MCF 10A (cell line): Measurements from ENCODE around the gene FBF1. TPM values are rescaled to one million over a fixed set of nuclear protein-coding genes. Genes with fewer than 3 reads are reported as not detected.

Experiments used
- BruUV-seq: library from RNA; stranded (reverse); fragments of 400-500 nt; replicated peaks from 2 replicates; lab custom pipeline; 2021; lab: Mats Ljungman, UMichigan
- CTCF ChIA-PET: fragments of 300-600 bp; sonication (Branson Sonifier 250); formaldehyde crosslinking; extraction: SDS; loops from one replicate; lab custom pipeline; 2021; ENCODE audit warnings: antibody characterized with exemption, inconsistent platforms; lab: Yijun Ruan, JAX
- POLR2A ChIA-PET: fragments of 300-600, 350-650 bp; sonication (Branson Sonifier 250); formaldehyde crosslinking; extraction: SDS; loops from one replicate; lab custom pipeline; 2020; ENCODE audit warnings: antibody characterized with exemption, inconsistent platforms; lab: Yijun Ruan, JAX
- DNase-seq: peaks from one replicate; pipeline ENCODE4 v3.0.0-alpha.2; 2018; ENCODE audit not compliant: unreplicated experiment
- H3K27ac Mint-ChIP-seq: one replicate; pipeline ENCODE4 v1.8.0; 2022; ENCODE audit warnings: mild to moderate bottlenecking, low read depth, mixed read lengths; ENCODE audit not compliant: unreplicated experiment
- H3K27me3 Mint-ChIP-seq: one replicate; pipeline ENCODE4 v1.8.0; 2022; ENCODE audit warnings: mixed read lengths; ENCODE audit not compliant: insufficient read depth, unreplicated experiment
- H3K36me3 Mint-ChIP-seq: one replicate; pipeline ENCODE4 v1.8.0; 2022; ENCODE audit warnings: mild to moderate bottlenecking, moderate library complexity, mixed read lengths; ENCODE audit not compliant: insufficient read depth, unreplicated experiment
- H3K4me1 Mint-ChIP-seq: one replicate; pipeline ENCODE4 v1.8.0; 2022; ENCODE audit warnings: mixed read lengths; ENCODE audit not compliant: insufficient read depth, unreplicated experiment
- H3K4me3 Mint-ChIP-seq: one replicate; pipeline ENCODE4 v1.8.0; 2022; ENCODE audit warnings: mild to moderate bottlenecking, moderate library complexity, mixed read lengths; ENCODE audit not compliant: unreplicated experiment
- H3K9me3 Mint-ChIP-seq: one replicate; pipeline ENCODE4 v1.8.0; 2022; ENCODE audit warnings: mixed read lengths; ENCODE audit not compliant: unreplicated experiment
- intact Hi-C: fragments of 100-400 bp; cut with micrococcal nuclease; formaldehyde crosslinking; loops from 2 replicates; pipeline ENCODE4 v1.14.1; 2022
- total RNA-seq: library from RNA; stranded (reverse); gene quantifications from 2 replicates; pipeline ENCODE4 v1.2.3, GENCODE V29; 2022
- TF ChIP-seq, protein P1 (sequence below): fragments of 200-600 bp; IDR thresholded peaks from one replicate; pipeline ENCODE4 v1.8.0; 2022; ENCODE audit warnings: antibody characterized with exemption, mild to moderate bottlenecking; ENCODE audit not compliant: unreplicated experiment

Gene FBF1
- total RNA-seq, 1 experiment from 2014 or later = 14.0 TPM

DNA sequence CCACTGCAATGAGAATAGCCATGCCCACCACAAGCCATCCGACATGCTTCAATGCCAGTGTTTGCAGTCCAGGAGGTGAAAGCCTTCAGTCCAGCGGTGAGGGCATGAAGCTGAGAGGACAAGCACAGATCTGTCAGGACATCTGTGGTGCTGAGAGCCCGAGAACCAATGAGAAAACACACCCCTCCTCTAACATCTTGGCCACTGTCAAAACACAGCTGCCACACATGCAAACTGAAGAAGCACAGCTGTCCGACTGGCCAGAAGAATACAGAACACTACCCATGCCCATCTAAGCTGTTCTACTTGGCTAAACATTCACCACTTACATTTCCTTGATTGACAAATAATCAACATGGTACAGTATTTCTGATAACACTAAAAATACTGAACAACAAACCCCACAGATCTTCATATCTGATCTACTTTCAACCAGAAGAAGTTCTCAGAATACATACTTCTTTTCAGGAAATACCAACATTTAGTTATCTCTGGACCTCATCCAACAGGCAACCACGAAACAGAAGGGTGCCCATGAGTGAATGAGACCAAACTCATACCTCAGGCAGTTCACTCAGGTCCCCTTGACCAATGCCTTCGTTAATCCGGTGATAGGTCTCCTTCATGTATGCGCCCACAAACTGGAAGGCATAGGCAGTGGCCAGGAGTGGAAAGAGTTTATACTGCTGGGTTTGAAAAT lies 10.2 kb upstream of the FBF1 start:
- no peak overlapping the region for H3K27ac Mint-ChIP-seq
- H3K27me3 Mint-ChIP-seq = no peaks in the 10 kb centered on the region
- H3K9me3 Mint-ChIP-seq = no peaks in the 10 kb centered on the region
- no peaks in the 10 kb centered on the region for H3K4me1 Mint-ChIP-seq
- intact Hi-C loops = no loop called here
- peaks cover 92% of the 10 kb centered on the region for H3K36me3 Mint-ChIP-seq
- H3K4me3 Mint-ChIP-seq = no peak overlapping the region
- BruUV-seq = no TSS peak
- CTCF ChIA-PET = interaction anchor here (0.5 to 0.8 kb wide), 2 partner anchors 104 to 329 kb away, joined by 3 to 5 read pairs; no protein-coding TSS in a partner anchor
- TF ChIP-seq, protein P1, sequence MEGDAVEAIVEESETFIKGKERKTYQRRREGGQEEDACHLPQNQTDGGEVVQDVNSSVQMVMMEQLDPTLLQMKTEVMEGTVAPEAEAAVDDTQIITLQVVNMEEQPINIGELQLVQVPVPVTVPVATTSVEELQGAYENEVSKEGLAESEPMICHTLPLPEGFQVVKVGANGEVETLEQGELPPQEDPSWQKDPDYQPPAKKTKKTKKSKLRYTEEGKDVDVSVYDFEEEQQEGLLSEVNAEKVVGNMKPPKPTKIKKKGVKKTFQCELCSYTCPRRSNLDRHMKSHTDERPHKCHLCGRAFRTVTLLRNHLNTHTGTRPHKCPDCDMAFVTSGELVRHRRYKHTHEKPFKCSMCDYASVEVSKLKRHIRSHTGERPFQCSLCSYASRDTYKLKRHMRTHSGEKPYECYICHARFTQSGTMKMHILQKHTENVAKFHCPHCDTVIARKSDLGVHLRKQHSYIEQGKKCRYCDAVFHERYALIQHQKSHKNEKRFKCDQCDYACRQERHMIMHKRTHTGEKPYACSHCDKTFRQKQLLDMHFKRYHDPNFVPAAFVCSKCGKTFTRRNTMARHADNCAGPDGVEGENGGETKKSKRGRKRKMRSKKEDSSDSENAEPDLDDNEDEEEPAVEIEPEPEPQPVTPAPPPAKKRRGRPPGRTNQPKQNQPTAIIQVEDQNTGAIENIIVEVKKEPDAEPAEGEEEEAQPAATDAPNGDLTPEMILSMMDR = no peak
- POLR2A ChIA-PET = interaction anchor here (0.6 kb wide), 1 partner anchor 11 kb away, joined by 4 read pairs; no protein-coding TSS in a partner anchor
- DNase-seq = no peak

DNA sequence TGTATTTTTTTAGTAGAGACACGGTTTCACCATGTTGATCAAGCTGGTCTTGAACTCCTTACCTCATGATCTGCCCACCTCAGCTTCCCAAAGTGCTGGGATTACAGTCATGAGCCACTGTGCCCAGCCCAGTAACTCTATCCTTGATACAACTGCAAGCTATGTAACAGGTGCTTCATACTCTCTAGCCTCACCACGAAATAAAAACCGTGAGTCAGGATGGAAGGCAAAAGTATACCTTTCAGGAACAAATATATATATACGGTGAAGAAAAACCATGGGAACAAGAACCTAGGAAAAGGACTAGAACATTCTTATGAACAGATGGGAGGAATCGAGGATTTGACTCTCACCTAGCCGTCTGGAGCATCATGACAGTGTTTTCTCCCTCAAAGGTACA lies 9.6 kb upstream of the FBF1 start:
- Mint-ChIP-seq H3K27ac (no peak overlapping the region), H3K27me3 (no peaks in the 10 kb centered on the region), H3K36me3 (peaks cover 88% of the 10 kb centered on the region), H3K9me3 (no peaks in the 10 kb centered on the region), H3K4me3 (no peak overlapping the region), H3K4me1 (no peaks in the 10 kb centered on the region)
- intact Hi-C loops = no loop called here
- BruUV-seq = no TSS peak
- POLR2A ChIA-PET = interaction anchor here (0.6 to 1.1 kb wide), 2 partner anchors 10 to 12 kb away, joined by 4 to 8 read pairs; partner anchors contain the start of gene FBF1
- CTCF ChIA-PET = interaction anchor here (0.8 kb wide), 1 partner anchor 329 kb away, joined by 3 read pairs; no protein-coding TSS in a partner anchor
- no peak for DNase-seq
- TF ChIP-seq, protein P1 = no peak

DNA sequence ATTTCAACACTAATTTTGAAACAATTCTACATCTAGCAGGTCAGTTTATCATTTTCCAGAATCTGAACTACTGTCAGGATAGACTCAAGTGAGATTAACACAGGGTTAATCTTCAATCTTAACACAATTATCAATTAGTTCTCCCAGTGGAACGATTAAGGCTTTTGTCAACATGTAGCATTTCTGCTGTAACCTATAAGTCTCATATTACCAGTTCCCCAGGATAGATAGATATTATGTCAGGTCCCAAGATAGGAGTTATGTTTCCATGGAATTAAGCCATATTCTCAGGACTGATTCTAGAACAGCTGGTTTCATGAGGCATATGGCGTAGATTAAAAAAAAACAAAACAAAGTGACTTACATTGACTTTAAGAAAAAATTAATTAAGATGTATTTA lies 4.4 kb upstream of the FBF1 start:
- H3K27ac Mint-ChIP-seq = no peak overlapping the region
- H3K27me3 Mint-ChIP-seq = no peaks in the 10 kb centered on the region
- DNase-seq = no peak
- H3K9me3 Mint-ChIP-seq = no peaks in the 10 kb centered on the region
- TF ChIP-seq, protein P1 = no peak
- intact Hi-C loops = no loop called here
- H3K36me3 Mint-ChIP-seq = peaks cover 40% of the 10 kb centered on the region
- no TSS peak for BruUV-seq
- H3K4me3 Mint-ChIP-seq = no peak overlapping the region
- POLR2A ChIA-PET = interaction anchor here (0.5 kb wide), 1 partner anchor 126 kb away, joined by 3 read pairs; no protein-coding TSS in a partner anchor
- peaks cover 10% of the 10 kb centered on the region for H3K4me1 Mint-ChIP-seq
- CTCF ChIA-PET = interaction anchor here (0.6 to 1.2 kb wide), 2 partner anchors 35 to 61 kb away, joined by 3 to 4 read pairs; no protein-coding TSS in a partner anchor

DNA sequence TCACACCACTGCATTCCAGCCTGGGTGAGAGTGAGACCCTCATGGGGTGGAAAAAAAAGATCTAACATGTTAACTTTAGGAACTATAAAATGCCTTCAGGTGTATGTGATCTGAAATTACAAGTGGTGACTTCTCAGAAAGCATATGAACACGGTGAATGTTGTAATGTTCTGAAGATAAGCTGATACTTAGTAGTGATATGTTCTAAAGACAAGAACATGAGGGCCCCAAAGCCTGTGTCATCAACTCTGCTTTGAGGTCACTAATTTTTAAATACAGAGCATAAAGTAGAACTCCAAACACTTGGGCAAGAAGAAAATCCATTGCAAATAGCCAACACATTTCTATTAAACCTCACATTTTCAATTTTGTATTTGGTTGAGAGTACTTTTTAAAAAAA lies 2.6 kb upstream of the FBF1 start:
- H3K4me3 Mint-ChIP-seq = no peak overlapping the region
- TF ChIP-seq, protein P1 = no peak
- peaks cover 22% of the 10 kb centered on the region for H3K36me3 Mint-ChIP-seq
- H3K27ac Mint-ChIP-seq = no peak overlapping the region
- ChIA-PET POLR2A (interaction anchor here (0.7 kb wide), 1 partner anchor 50 kb away, joined by 3 read pairs; no protein-coding TSS in a partner anchor), CTCF (interaction anchor here (0.7 to 1.6 kb wide), 2 partner anchors 38 to 199 kb away, joined by 4 read pairs; partner anchors contain the start of gene MRPL38)
- intact Hi-C loops = loop anchor here (5.0 kb wide), 1 partner anchor 34 kb away; the partner anchor contains the start of genes ACOX1 and TEN1
- BruUV-seq = no TSS peak
- no peaks in the 10 kb centered on the region for H3K27me3 Mint-ChIP-seq
- H3K9me3 Mint-ChIP-seq = no peaks in the 10 kb centered on the region
- no peak for DNase-seq
- H3K4me1 Mint-ChIP-seq = peaks cover 10% of the 10 kb centered on the region
